ENCODE measurements around the gene UIMC1. TPM values are rescaled to one million over a fixed set of nuclear protein-coding genes. Genes with fewer than 3 reads are reported as not detected.
"Not testable (repeated sequence)": the region's sequence is repeated elsewhere in the genome, so short reads cannot be mapped to it uniquely, and the experiment has no call there.

The UIMC1 gene
- polyA plus RNA-seq, 3 donors, result 40.4 to 47.0 (median 42.4) TPM

DNA sequence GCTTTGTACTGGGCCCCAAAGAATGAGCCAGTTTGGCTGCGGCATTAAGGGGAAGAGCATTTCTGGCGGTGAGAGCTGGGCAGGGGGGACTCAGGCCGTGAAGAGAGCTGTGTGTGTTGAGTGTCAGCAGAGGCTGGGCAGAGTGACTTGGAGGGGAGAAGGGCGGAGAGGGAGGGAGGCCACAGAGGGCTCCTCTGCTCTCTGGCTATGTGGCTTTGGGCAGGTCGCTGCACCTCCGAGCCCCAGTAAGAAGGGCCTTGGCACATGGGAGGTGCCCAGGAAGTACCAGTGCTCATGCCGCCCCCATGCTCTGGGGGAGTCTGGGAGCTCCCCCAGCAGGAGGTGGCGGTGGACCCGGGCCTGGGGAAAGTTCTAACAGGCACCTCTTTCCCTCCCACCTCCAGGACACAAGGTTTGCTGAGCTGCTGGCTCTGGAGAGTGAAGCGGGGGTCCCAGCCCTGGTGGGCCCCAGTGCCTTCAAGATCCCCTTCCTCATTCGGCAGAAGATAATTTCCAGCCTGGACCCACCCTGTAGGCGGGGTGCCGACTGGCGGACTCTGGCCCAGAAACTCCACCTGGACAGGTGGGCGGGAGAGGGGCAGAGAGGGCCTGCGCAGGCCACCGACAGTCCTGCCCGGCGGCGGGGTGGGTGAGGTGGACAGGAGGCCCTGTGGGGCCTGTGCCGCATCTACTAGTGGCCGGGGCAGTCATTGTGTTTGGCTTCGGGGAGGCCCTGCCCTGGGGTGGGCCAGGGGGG is 127.5 kb downstream of the UIMC1 start:
- no peak for DNase-seq (ENCODE audit: extremely low read depth in 1 of 11, low read depth in 9 of 11, low spot score in 4 of 11)

- DNase-seq (ENCODE audit: extremely low read depth in 1 of 11, low read depth in 9 of 11, low spot score in 4 of 11), result no peak
These were observed 128.1 kb downstream of the UIMC1 start for GRCh38 chr5:176878463-176878862.

DNA sequence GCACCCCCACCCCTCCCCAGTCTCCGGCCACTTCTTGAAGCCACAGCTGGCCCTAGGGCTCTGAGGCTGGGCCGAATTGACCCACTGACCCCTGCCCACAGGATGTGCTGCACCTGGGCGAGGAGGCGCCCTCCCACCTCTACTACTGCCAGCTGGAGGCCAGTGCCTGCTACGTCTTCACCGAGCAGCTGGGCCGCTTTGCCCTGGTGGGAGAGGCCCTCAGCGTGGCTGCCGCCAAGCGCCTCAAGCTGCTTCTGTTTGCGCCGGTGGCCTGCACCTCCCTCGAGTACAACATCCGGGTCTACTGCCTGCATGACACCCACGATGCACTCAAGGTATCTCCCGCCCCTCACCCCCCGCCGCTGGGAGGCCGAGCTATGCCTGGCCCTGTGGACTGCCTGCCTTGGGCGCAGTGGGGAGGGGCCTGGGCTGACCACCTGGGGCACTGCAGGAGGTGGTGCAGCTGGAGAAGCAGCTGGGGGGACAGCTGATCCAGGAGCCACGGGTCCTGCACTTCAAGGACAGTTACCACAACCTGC is 128.7 kb downstream of the UIMC1 start:
- DNase-seq (ENCODE audit: extremely low read depth in 1 of 11, low read depth in 9 of 11, low spot score in 4 of 11), result no peak

DNA sequence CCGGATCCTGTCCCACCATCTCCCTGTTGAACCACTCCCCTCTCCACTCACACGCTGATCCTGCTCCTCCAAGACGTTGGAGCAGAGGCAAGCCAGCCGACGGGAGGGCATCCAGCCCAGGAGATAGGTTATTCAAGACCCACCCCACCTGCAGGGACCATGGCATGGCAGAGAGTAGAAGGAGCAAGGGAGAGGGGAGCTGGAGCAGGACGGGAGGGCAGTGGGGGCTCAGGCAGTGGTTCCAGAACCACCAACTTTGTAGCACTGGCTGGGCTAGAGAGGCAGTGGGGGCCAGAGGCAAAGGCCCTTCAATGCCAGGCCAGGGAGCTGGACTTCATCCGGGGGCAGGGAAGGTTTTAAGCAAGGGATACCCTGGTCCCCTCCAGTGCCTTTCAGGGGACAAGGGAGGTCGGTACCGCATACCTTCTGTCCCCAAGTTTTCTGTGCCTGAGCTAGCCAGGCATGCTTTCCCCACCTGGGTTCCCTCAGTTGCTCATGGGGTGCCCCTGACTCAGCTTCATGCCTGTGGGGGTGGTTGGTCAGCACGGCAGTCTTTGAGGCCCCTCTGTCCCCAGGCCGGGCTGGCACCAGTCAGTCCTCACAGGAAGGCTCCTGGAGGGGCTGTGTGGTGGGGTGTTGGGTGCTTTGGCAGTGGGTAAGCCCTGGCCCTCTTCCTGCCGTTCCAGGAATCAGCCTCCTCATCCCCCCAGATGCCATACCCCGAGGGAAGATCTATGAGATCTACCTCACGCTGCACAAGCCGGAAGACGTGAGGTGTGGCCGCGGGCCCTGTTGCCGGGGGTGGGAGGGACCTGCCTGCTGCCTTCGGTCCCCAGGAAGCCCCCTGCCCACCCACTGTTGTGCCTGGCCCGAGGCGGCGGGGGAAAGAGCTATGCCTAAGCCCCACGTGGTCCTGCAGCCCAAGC is 129.8 kb downstream of the UIMC1 start:
- no peak for DNase-seq (ENCODE audit: extremely low read depth in 1 of 11, low read depth in 9 of 11, low spot score in 4 of 11)

- DNase-seq (ENCODE audit: extremely low read depth in 1 of 11, low read depth in 9 of 11, low spot score in 4 of 11), result no peak
These were observed 130.6 kb downstream of the UIMC1 start for GRCh38 chr5:176875783-176876505.

- no peak for DNase-seq (ENCODE audit: extremely low read depth in 1 of 11, low read depth in 9 of 11, low spot score in 4 of 11)
These were observed 131.5 kb downstream of the UIMC1 start for GRCh38 chr5:176875014-176875550.

GRCh38 chr5:176874198-176874780 is 132.3 kb downstream of the UIMC1 start:
- no peak for DNase-seq (ENCODE audit: extremely low read depth in 1 of 11, low read depth in 9 of 11, low spot score in 4 of 11)

GRCh38 chr5:176873541-176874172 is 132.9 kb downstream of the UIMC1 start:
- peak in 1 of 11 donors; percentile 23 for DNase-seq (ENCODE audit: extremely low read depth in 1 of 11, low read depth in 9 of 11, low spot score in 4 of 11)

DNA sequence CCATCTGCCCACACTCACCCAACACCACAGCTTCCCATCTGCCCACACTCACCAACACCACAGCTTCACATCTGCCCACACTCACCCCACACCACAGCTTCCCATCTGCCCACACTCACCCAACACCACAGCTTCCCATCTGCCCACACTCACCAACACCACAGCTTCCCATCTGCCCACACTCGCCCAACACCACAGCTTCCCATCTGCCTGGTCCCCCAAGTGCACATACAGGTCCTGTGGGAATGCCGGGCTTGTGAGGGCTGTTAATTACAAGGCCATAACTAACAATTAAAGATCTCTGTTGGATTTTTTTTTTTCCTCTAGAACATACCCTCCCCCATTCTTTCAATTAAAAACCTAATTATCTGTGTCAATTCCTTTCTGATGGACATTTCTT is 133.6 kb downstream of the UIMC1 start:
- DNase-seq (ENCODE audit: extremely low read depth in 1 of 11, low read depth in 9 of 11, low spot score in 4 of 11), result not testable (repeated sequence)

GRCh38 chr5:176872586-176872985 is 134.0 kb downstream of the UIMC1 start:
- not testable (repeated sequence) for DNase-seq (ENCODE audit: extremely low read depth in 1 of 11, low read depth in 9 of 11, low spot score in 4 of 11)

- not testable (repeated sequence) for DNase-seq (ENCODE audit: extremely low read depth in 1 of 11, low read depth in 9 of 11, low spot score in 4 of 11)
These were observed 135.9 kb downstream of the UIMC1 start for GRCh38 chr5:176870644-176871043.

DNA sequence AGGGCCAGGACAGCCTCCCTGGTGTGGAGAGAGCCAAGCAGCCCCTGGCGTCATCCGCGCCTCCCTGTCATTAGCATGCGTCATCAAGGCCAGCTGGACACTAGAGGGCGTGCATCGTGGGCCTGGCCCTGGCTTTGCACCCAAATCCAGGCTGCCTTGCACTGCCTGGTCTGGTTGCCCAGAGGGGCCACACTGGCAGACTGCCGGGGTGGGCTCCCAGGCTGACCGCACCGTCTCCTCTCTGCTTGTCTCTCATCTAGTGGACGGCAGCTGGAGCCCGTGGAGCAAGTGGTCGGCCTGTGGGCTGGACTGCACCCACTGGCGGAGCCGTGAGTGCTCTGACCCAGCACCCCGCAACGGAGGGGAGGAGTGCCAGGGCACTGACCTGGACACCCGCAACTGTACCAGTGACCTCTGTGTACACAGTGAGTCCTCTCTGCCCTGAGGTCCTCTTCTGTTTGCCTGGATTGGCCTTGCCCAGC is 136.4 kb downstream of the UIMC1 start:
- no peak for DNase-seq (ENCODE audit: extremely low read depth in 1 of 11, low read depth in 9 of 11, low spot score in 4 of 11)

- no peak for DNase-seq (ENCODE audit: extremely low read depth in 1 of 11, low read depth in 9 of 11, low spot score in 4 of 11)
These were observed 137.0 kb downstream of the UIMC1 start for GRCh38 chr5:176869501-176870109.

GRCh38 chr5:176868731-176869130 is 137.8 kb downstream of the UIMC1 start:
- no peak for DNase-seq (ENCODE audit: extremely low read depth in 1 of 11, low read depth in 9 of 11, low spot score in 4 of 11)

DNA sequence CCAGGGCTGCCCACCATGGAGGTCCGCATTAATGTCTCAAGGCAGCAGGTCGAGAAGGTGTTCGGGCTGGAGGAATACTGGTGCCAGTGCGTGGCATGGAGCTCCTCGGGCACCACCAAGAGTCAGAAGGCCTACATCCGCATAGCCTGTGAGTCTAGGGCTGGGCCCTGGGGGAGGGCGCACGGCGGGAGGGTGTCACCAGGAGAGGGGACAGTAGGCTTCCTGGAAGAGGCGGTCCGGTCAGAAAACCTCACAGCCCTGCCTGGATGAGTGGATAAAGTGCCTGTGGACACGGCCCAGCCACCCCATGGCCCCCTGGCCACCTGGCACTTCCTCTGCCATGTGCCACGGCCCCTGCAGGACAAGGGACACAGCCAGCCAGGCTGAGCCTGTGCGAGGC is 138.5 kb downstream of the UIMC1 start:
- DNase-seq (ENCODE audit: extremely low read depth in 1 of 11, low read depth in 9 of 11, low spot score in 4 of 11), result no peak

DNA sequence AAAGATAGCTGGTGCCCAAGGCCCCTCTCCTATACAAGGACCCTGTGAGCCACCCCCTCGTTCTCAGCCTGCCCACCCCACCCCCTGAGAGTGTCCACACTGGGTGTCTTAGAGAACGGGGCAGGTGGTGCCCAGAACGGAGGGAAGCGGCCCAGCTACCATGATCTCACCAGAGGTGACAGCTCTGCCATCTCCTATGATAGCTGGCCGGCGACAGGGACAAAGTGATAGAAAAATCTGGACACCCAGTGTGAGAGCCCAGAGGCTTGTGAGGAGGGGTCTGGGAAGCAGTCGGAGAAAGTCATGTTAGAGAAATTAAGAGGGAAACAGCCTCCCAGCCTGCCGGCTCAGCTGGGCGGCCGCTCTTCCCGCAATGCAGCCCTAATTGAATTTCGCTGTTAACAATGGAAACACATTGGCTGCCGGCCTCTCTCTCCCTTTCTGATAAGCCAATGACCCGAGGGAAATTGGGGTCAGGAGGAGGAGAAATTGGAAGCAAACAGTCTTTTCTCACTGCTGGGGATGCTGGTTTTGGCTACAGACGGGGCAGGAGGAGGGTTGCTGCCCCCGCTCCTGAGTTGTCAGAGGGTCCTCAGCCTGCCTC is 139.8 kb downstream of the UIMC1 start:
- DNase-seq (ENCODE audit: extremely low read depth in 1 of 11, low read depth in 9 of 11, low spot score in 4 of 11), result no peak

GRCh38 chr5:176865964-176866363 is 140.6 kb downstream of the UIMC1 start:
- DNase-seq (ENCODE audit: extremely low read depth in 1 of 11, low read depth in 9 of 11, low spot score in 4 of 11), result no peak

Measured in renal cortex interstitium (tissue), 11 donors.